ENCODE data around the gene GPR25. TPM values are rescaled to one million over a fixed set of nuclear protein-coding genes. Genes with fewer than 3 reads are reported as not detected.

The GPR25 gene
- total and polyA plus RNA-seq, 2 of the 4 experiments (the other 2 are of a cell fraction): not detected

GRCh38 chr1:200919386-200919785 is 46.6 kb downstream of the GPR25 start:
- H3K27me3 ChIP-seq (ENCODE audit: control insufficient read depth, insufficient read depth, low read length): peaks cover 31% of the 10 kb centered on the region
- no peak overlapping the region for H3K56ac ChIP-seq (ENCODE audit: extremely low read depth, insufficient read depth, low read length)
- H3K27ac ChIP-seq (ENCODE audit: insufficient read depth, low read length): no peak overlapping the region
- H4K8ac ChIP-seq (ENCODE audit: low read depth in 2 of 2, low read length in 2 of 2): no peak overlapping the region
- no peak overlapping the region for H2BK5ac ChIP-seq (ENCODE audit: low read depth, low read length, poor library complexity, severe bottlenecking)
- H4K91ac ChIP-seq (ENCODE audit: insufficient read depth, low read depth, low read length): no peak overlapping the region
- dilution Hi-C loops (cut with HindIII; ENCODE audit: low sequenced_read_pairs, unreplicated experiment): no loop called here
- no peak for DNase-seq
- H3K18ac ChIP-seq (ENCODE audit: low read depth, low read length): no peak overlapping the region
- H2AK9ac ChIP-seq (replicated peaks; ENCODE audit: low read depth, low read length, poor library complexity): no peak overlapping the region
- no peaks in the 10 kb centered on the region for H3K79me1 ChIP-seq (ENCODE audit: low read depth in 1 of 2, low read length in 2 of 2)
- H3K36me3 ChIP-seq (ENCODE audit: control insufficient read depth, insufficient read depth, low read length): no peaks in the 10 kb centered on the region
- H3K9ac ChIP-seq (ENCODE audit: low read depth, low read length): no peak overlapping the region
- H2BK120ac ChIP-seq (ENCODE audit: low read depth, low read length): no peak overlapping the region
- no peak overlapping the region for H3K4ac ChIP-seq (ENCODE audit: low read depth, low read length)
- no peaks in the 10 kb centered on the region for H3K4me1 ChIP-seq (ENCODE audit: control insufficient read depth, insufficient read depth, low read length)
- POLR2A ChIA-PET (ENCODE audit: unreplicated experiment): no interaction called here
- no peak overlapping the region for H2AK5ac ChIP-seq (ENCODE audit: low read depth, low read length)
- no peak overlapping the region for H3K4me2 ChIP-seq (ENCODE audit: low read depth, low read length)
- no peak overlapping the region for H2BK15ac ChIP-seq (ENCODE audit: low read depth, low read length)
- 88% methylated on average over 1 of the region's 2 CpGs; no CpG with 5 or more reads in 1 of the 2 experiments for WGBS, 2 experiments (ENCODE audit: extremely low coverage in 2 of 2, insufficient read length in 1 of 2)
- CTCF ChIA-PET: no interaction called here
- no peak overlapping the region for H2AFZ ChIP-seq (replicated peaks; ENCODE audit: low read length, poor library complexity)
- no peak overlapping the region for H4K5ac ChIP-seq (ENCODE audit: low read depth, low read length)
- no peaks in the 10 kb centered on the region for H3K9me3 ChIP-seq (ENCODE audit: control insufficient read depth, insufficient read depth, low read length)
- no peaks in the 10 kb centered on the region for H3K9me1 ChIP-seq (ENCODE audit: insufficient read depth, low read length)
- H3K4me3 ChIP-seq (ENCODE audit: insufficient read depth, low read depth, low read length): no peak overlapping the region
- no peak overlapping the region for H2BK20ac ChIP-seq (ENCODE audit: low read depth, low read length)
- BruUV-seq (replicated peaks): no TSS peak
- H3K23ac ChIP-seq (ENCODE audit: low read depth, low read length): no peak overlapping the region
- no peak for TF ChIP-seq RAD21 (IDR thresholded peaks at IDR 0.05; ENCODE audit: low read length)
- no peak for TF ChIP-seq NFE2L2 (IDR thresholded peaks at IDR 0.05; ENCODE audit: low read depth, low read length)
- no peak for TF ChIP-seq MAFK (IDR thresholded peaks at IDR 0.05; ENCODE audit: low read depth, low read length)
- no peak for TF ChIP-seq USF2 (IDR thresholded peaks at IDR 0.05; ENCODE audit: low read depth, low read length)
- TF ChIP-seq RCOR1 (IDR thresholded peaks at IDR 0.05; ENCODE audit: insufficient replicate concordance, low read length): no peak
- no peak for TF ChIP-seq CTCF (conservative IDR thresholded peaks at IDR 0.05; ENCODE audit: low read depth, low read length)
- no peak for TF ChIP-seq MXI1 (IDR thresholded peaks at IDR 0.05; ENCODE audit: borderline replicate concordance, low read depth, low read length)
- no peak for TF ChIP-seq FOS (IDR thresholded peaks at IDR 0.05; ENCODE audit: low read depth, low read length)
- TF ChIP-seq SMC3 (IDR thresholded peaks at IDR 0.05; ENCODE audit: low read depth, low read length): no peak
- no peak for TF ChIP-seq MAZ (IDR thresholded peaks at IDR 0.05; ENCODE audit: borderline replicate concordance, low read depth, low read length)
- TF ChIP-seq POLR2A (IDR thresholded peaks at IDR 0.05; ENCODE audit: low read depth, low read length): no peak
- TF ChIP-seq BHLHE40 (IDR thresholded peaks at IDR 0.05; ENCODE audit: low read depth, low read length): no peak
- TF ChIP-seq CHD1 (IDR thresholded peaks at IDR 0.05; ENCODE audit: low read depth, low read length): no peak
- TF ChIP-seq RFX5 (IDR thresholded peaks at IDR 0.05; ENCODE audit: low read depth, low read length): no peak
- TF ChIP-seq ELK1 (IDR thresholded peaks at IDR 0.05; ENCODE audit: borderline replicate concordance, low read depth, low read length): no peak
- ATAC-seq (ENCODE audit: low read depth): no peak
- H3K14ac ChIP-seq (replicated peaks; ENCODE audit: low read depth, low read length): no peak overlapping the region
- in situ Hi-C loops (cut with MboI; ENCODE audit: low sequenced_read_pairs): no loop called here
- no peaks in the 10 kb centered on the region for H4K20me1 ChIP-seq (ENCODE audit: insufficient read depth, low read length)
- intact Hi-C loops (cut with micrococcal nuclease): no loop called here

Measured in IMR-90 (cell line).